ENCODE measurements around the gene RHBDD1.
A peak's percentile ranks its signal among the peaks of the same experiment; 100 is the strongest.

Gene RHBDD1

GRCh38 chr2:226882606-226883005 lies 46.8 kb downstream of the RHBDD1 start:
- no peak for ATAC-seq (ENCODE audit: low read depth)
- H3K27ac ChIP-seq (ENCODE audit: poor library complexity, severe bottlenecking), result no peak overlapping the region
- no peak for TF ChIP-seq CTCF (IDR thresholded peaks at IDR 0.05; ENCODE audit: poor library complexity, severe bottlenecking)

DNA sequence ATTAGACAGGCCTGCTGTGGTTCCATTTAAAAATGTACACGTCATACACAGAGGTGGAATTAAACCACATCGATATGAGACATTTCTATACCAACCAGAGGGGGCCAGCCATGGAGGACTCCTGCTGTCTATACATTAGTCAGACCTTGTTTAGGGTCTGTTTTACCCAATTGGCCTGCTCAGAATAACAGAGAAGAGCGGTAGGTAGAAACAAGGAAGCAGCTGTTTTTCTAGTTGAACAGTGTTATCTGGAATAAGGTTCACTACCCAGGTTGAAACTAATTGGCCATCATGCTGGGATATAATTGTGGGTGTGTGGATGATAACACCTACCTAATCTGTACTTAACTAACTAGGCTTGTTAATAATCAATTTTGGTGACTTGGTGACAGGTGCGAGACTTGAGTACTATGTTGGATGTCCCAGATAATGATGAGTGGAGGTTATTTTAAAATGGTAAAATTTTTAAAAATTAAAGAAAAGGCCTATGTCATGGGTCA lies 47.5 kb downstream of the RHBDD1 start:
- H3K4me1 ChIP-seq (ENCODE audit: insufficient read depth, poor library complexity, severe bottlenecking), result peaks cover 13% of the 10 kb centered on the region
- no peak for TF ChIP-seq CTCF (IDR thresholded peaks at IDR 0.05; ENCODE audit: poor library complexity, severe bottlenecking)
- no peaks in the 10 kb centered on the region for H3K9me3 ChIP-seq (ENCODE audit: severe bottlenecking)
- H3K4me3 ChIP-seq (ENCODE audit: severe bottlenecking), result no peak overlapping the region
- H3K27me3 ChIP-seq (ENCODE audit: insufficient read depth, poor library complexity, severe bottlenecking), result no peaks in the 10 kb centered on the region
- H3K36me3 ChIP-seq (ENCODE audit: low read depth), result no peaks in the 10 kb centered on the region
- no peak for DNase-seq (ENCODE audit: low spot score)
- no peak for ATAC-seq (ENCODE audit: low read depth)
- H3K27ac ChIP-seq (ENCODE audit: poor library complexity, severe bottlenecking), result no peak overlapping the region

More at GRCh38 chr2:226882606-226883005, 46.8 kb downstream of the RHBDD1 start:
- Histone ChIP-seq H3K4me1 (ENCODE audit: insufficient read depth, poor library complexity, severe bottlenecking) (peaks cover 6% of the 10 kb centered on the region), H3K9me3 (ENCODE audit: severe bottlenecking) (no peaks in the 10 kb centered on the region), H3K36me3 (ENCODE audit: low read depth) (no peaks in the 10 kb centered on the region), H3K4me3 (ENCODE audit: severe bottlenecking) (no peak overlapping the region), H3K27me3 (ENCODE audit: insufficient read depth, poor library complexity, severe bottlenecking) (no peaks in the 10 kb centered on the region)
- no peak for DNase-seq (ENCODE audit: low spot score)

GRCh38 chr2:226884166-226884565 lies 48.3 kb downstream of the RHBDD1 start:
- Histone ChIP-seq H3K36me3 (ENCODE audit: low read depth) (no peaks in the 10 kb centered on the region), H3K9me3 (ENCODE audit: severe bottlenecking) (no peaks in the 10 kb centered on the region), H3K4me3 (ENCODE audit: severe bottlenecking) (no peak overlapping the region), H3K27ac (ENCODE audit: poor library complexity, severe bottlenecking) (no peak overlapping the region), H3K4me1 (ENCODE audit: insufficient read depth, poor library complexity, severe bottlenecking) (peaks cover 21% of the 10 kb centered on the region), H3K27me3 (ENCODE audit: insufficient read depth, poor library complexity, severe bottlenecking) (no peaks in the 10 kb centered on the region)
- no peak for DNase-seq (ENCODE audit: low spot score)
- TF ChIP-seq CTCF (IDR thresholded peaks at IDR 0.05; ENCODE audit: poor library complexity, severe bottlenecking), result no peak
- no peak for ATAC-seq (ENCODE audit: low read depth)

DNA sequence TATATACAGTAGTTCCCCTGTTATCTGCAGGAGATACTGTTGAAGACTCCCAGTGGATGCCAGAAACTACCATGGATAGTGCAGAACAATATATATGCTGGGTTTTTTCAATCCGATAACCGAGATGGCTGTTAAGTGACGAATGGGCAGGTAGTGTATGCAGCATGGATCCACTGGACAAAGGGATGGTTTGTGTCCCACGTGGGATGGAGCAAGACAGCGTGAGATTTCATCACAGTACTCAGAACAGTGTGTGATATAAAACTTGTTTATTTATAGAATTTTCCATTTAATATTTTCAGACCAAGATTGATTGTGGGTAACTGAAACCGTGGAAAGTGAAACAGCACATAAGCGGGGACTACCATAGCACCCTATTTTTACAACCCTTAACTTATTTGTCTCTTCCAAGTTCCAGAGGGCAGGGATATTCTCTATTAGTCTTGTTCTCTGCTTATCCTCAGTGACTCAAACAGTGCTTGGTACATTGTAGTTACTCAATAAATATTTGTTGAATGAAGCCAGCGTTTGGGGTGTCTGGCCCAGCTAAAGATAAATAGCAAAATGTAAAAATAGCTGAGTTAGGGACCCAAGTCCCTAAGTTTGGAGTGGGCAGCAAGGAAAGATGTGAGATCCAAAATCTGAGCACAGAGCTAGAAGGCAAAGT lies 50.0 kb downstream of the RHBDD1 start:
- no peaks in the 10 kb centered on the region for H3K36me3 ChIP-seq (ENCODE audit: low read depth)
- ATAC-seq (ENCODE audit: low read depth), result no peak
- peaks cover 21% of the 10 kb centered on the region for H3K4me1 ChIP-seq (ENCODE audit: insufficient read depth, poor library complexity, severe bottlenecking)
- H3K27ac ChIP-seq (ENCODE audit: poor library complexity, severe bottlenecking), result no peak overlapping the region
- H3K4me3 ChIP-seq (ENCODE audit: severe bottlenecking), result no peak overlapping the region
- no peaks in the 10 kb centered on the region for H3K27me3 ChIP-seq (ENCODE audit: insufficient read depth, poor library complexity, severe bottlenecking)
- DNase-seq (ENCODE audit: low spot score), result no peak
- no peaks in the 10 kb centered on the region for H3K9me3 ChIP-seq (ENCODE audit: severe bottlenecking)
- TF ChIP-seq CTCF (IDR thresholded peaks at IDR 0.05; ENCODE audit: poor library complexity, severe bottlenecking), result no peak

DNA sequence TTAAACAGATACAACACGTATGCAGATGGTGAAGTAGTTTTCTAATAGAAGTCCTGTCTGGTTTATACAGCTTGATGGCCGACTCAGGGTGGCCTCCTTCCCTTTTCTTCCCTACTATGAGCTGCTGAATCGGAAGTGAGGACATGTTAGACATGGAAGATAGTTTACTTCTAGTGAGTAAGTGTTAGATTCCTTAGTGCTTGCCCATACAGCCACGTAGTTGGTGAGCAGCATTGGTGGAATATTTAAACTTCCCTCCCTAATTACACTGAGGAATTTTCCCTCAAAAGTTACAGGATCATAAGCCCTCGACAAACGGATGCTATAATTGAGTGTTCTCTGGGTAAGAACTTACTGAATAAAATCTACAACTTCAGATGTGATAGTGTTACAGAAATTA lies 52.1 kb downstream of the RHBDD1 start:
- DNase-seq (ENCODE audit: low spot score) (no peak), ATAC-seq (ENCODE audit: low read depth) (peak; percentile 87)
- no peak for TF ChIP-seq CTCF (IDR thresholded peaks at IDR 0.05; ENCODE audit: poor library complexity, severe bottlenecking)
- no peak overlapping the region for H3K4me3 ChIP-seq (ENCODE audit: severe bottlenecking)
- no peaks in the 10 kb centered on the region for H3K36me3 ChIP-seq (ENCODE audit: low read depth)
- H3K27me3 ChIP-seq (ENCODE audit: insufficient read depth, poor library complexity, severe bottlenecking), result no peaks in the 10 kb centered on the region
- no peaks in the 10 kb centered on the region for H3K9me3 ChIP-seq (ENCODE audit: severe bottlenecking)
- peak overlapping the region; percentile 82 for H3K27ac ChIP-seq (ENCODE audit: poor library complexity, severe bottlenecking)
- peaks cover 38% of the 10 kb centered on the region for H3K4me1 ChIP-seq (ENCODE audit: insufficient read depth, poor library complexity, severe bottlenecking)

Data from RWPE2 (cell line).